ENCODE data around the gene IL31RA.
"Not testable (repeated sequence)": the region's sequence is repeated elsewhere in the genome, so short reads cannot be mapped to it uniquely, and the experiment has no call there.

The IL31RA gene

GRCh38 chr5:55927861-55928655 is 76.9 kb downstream of the IL31RA start:
- DNase-seq, result no peak

GRCh38 chr5:55929020-55929799 is 78.1 kb downstream of the IL31RA start:
- no peak for DNase-seq

GRCh38 chr5:55932700-55933099 is 81.5 kb downstream of the IL31RA start:
- DNase-seq, result no peak

GRCh38 chr5:55933377-55934114 is 82.4 kb downstream of the IL31RA start:
- DNase-seq, result no peak

GRCh38 chr5:55934115-55934613 is 83.0 kb downstream of the IL31RA start:
- DNase-seq, result no peak

- DNase-seq, result no peak
Measured at GRCh38 chr5:55934720-55935119, 83.6 kb downstream of the IL31RA start.

- DNase-seq, result no peak
Measured at GRCh38 chr5:55935371-55935770, 84.2 kb downstream of the IL31RA start.

GRCh38 chr5:55936100-55936693 is 85.0 kb downstream of the IL31RA start:
- peak; percentile 71 for DNase-seq

GRCh38 chr5:55937598-55937997 is 86.4 kb downstream of the IL31RA start:
- not testable (repeated sequence) for DNase-seq

GRCh38 chr5:55941154-55941553 is 90.0 kb downstream of the IL31RA start:
- not testable (repeated sequence) for DNase-seq

GRCh38 chr5:55959208-55959607 is 108.1 kb downstream of the IL31RA start:
- no peak for DNase-seq

- DNase-seq, result no peak
Measured at GRCh38 chr5:55960779-55961178, 109.6 kb downstream of the IL31RA start.

GRCh38 chr5:55965525-55965924 is 114.4 kb downstream of the IL31RA start:
- no peak for DNase-seq

- no peak for DNase-seq
Measured at GRCh38 chr5:55966284-55966683, 115.1 kb downstream of the IL31RA start.

GRCh38 chr5:55969956-55970355 is 118.8 kb downstream of the IL31RA start:
- no peak for DNase-seq
